ENCODE data around the gene KIF5B.

GRCh38 chr10:32031920-32032319 is 24.3 kb downstream of the KIF5B start:
- TF ChIP-seq, protein P1, sequence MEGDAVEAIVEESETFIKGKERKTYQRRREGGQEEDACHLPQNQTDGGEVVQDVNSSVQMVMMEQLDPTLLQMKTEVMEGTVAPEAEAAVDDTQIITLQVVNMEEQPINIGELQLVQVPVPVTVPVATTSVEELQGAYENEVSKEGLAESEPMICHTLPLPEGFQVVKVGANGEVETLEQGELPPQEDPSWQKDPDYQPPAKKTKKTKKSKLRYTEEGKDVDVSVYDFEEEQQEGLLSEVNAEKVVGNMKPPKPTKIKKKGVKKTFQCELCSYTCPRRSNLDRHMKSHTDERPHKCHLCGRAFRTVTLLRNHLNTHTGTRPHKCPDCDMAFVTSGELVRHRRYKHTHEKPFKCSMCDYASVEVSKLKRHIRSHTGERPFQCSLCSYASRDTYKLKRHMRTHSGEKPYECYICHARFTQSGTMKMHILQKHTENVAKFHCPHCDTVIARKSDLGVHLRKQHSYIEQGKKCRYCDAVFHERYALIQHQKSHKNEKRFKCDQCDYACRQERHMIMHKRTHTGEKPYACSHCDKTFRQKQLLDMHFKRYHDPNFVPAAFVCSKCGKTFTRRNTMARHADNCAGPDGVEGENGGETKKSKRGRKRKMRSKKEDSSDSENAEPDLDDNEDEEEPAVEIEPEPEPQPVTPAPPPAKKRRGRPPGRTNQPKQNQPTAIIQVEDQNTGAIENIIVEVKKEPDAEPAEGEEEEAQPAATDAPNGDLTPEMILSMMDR (conservative IDR thresholded peaks at IDR 0.05; ENCODE audit: low read depth, low read length), result no peak
- TF ChIP-seq EZH2phosphoT487 (IDR thresholded peaks at IDR 0.05; ENCODE audit: borderline replicate concordance, low read length) (no peak), EZH2 (IDR thresholded peaks at IDR 0.05; ENCODE audit: low read length, unreplicated experiment) (no peak)

Data from PC-3 (cell line).